SK-N-SH (cell line): ENCODE results near the gene PARD3B. TPM values are rescaled to one million over a fixed set of nuclear protein-coding genes. Genes with fewer than 3 reads are reported as not detected.

Source experiments
- CTCF ChIA-PET: fragments of 300-600, 350-600 bp; formaldehyde crosslinking; extraction: SDS; loops from one replicate; lab custom pipeline; 2021; lab: Yijun Ruan, JAX
- POLR2A ChIA-PET: fragments of 350-600 bp; sonication (Branson Sonifier 250); formaldehyde crosslinking; extraction: SDS; loops from one replicate; lab custom pipeline; 2020; ENCODE audit warnings: antibody characterized with exemption, inconsistent platforms; lab: Yijun Ruan, JAX
- DNase-seq: peaks from one replicate; pipeline ENCODE4 v3.0.0; 2012
- H2AFZ ChIP-seq: fragments of 200-600 bp; sonication (generic); 2 replicates; pipeline ENCODE4 v1.8.1; 2016; ENCODE audit warnings: antibody characterized with exemption, mild to moderate bottlenecking, low read depth
- H3F3A ChIP-seq: fragments of 200-600 bp; sonication (generic); replicated peaks from 2 replicates; pipeline ENCODE3; 2016; ENCODE audit warnings: antibody characterized with exemption, mild to moderate bottlenecking; ENCODE audit not compliant: insufficient read depth
- H3K27ac ChIP-seq, 2 experiments: fragments of 200-500 bp in 1 of 2; fragments of 200-600 bp in 1 of 2; sonication (Bioruptor generic) in 1 of 2; sonication (generic), shearing (Covaris generic) in 1 of 2; 2 replicates each; pipeline versions ENCODE4 v1.5.1 to v1.6.1; 2014 to 2016; ENCODE audit warnings: low read depth in 2 of 2, inconsistent platforms in 1 of 2, low read length in 1 of 2, mild to moderate bottlenecking in 1 of 2, mixed read lengths in 1 of 2
- H3K27me3 ChIP-seq: fragments of 200-600 bp; sonication (generic), shearing (Covaris generic); 2 replicates; pipeline ENCODE4 v1.6.1; 2016; ENCODE audit warnings: mixed run types; ENCODE audit not compliant: insufficient read depth
- H3K36me3 ChIP-seq, 2 experiments: fragments of 200-500 bp in 1 of 2; fragments of 200-600 bp in 1 of 2; sonication (Bioruptor generic) in 1 of 2; sonication (generic) in 1 of 2; replicated peaks in 1 of 2; 2 replicates each; pipeline versions ENCODE3 to v1.5.1; 2014 to 2016; ENCODE audit warnings: low read length in 1 of 2, mild to moderate bottlenecking in 1 of 2; ENCODE audit not compliant: insufficient read depth in 2 of 2, control insufficient read depth in 1 of 2
- H3K4me1 ChIP-seq, 2 experiments: fragments of 200-500 bp in 1 of 2; fragments of 200-600 bp in 1 of 2; sonication (Bioruptor generic) in 1 of 2; sonication (generic), shearing (Covaris generic) in 1 of 2; 2 replicates each; pipeline versions ENCODE4 v1.5.1 to v1.6.1; 2014 to 2016; ENCODE audit warnings: low read depth in 1 of 2, low read length in 1 of 2, mixed run types in 1 of 2; ENCODE audit not compliant: insufficient read depth in 2 of 2, control insufficient read depth in 1 of 2
- H3K4me2 ChIP-seq: fragments of 200-600 bp; sonication (generic), shearing (Covaris generic); 2 replicates; pipeline ENCODE4 v1.6.1; 2017; ENCODE audit warnings: mixed run types
- H3K4me3 ChIP-seq, 2 experiments: fragments of 200-500 bp in 1 of 2; fragments of 200-600 bp in 1 of 2; sonication (Bioruptor generic) in 1 of 2; sonication (generic), shearing (Covaris generic) in 1 of 2; 2 replicates each; pipeline versions ENCODE4 v1.5.1 to v1.8.1; 2014 to 2016; ENCODE audit warnings: low read depth in 2 of 2, inconsistent platforms in 1 of 2, low read length in 1 of 2, mild to moderate bottlenecking in 1 of 2, mixed read lengths in 1 of 2, moderate library complexity in 1 of 2
- H3K79me2 ChIP-seq: fragments of 200-600 bp; sonication (generic); 2 replicates; pipeline ENCODE4 v1.8.1; 2017; ENCODE audit warnings: mild to moderate bottlenecking; ENCODE audit not compliant: insufficient read depth
- H3K9ac ChIP-seq: fragments of 200-600 bp; sonication (generic); 2 replicates; pipeline ENCODE4 v1.6.1; 2017; ENCODE audit warnings: mixed run types
- H3K9me2 ChIP-seq: fragments of 200-600 bp; sonication (generic); 2 replicates; pipeline ENCODE4 v1.6.1; 2017; ENCODE audit warnings: mixed run types
- H3K9me3 ChIP-seq: fragments of 200-600 bp; sonication (generic); 2 replicates; pipeline ENCODE4 v1.6.1; 2017; ENCODE audit warnings: mixed run types, mild to moderate bottlenecking, moderate library complexity
- H4K20me1 ChIP-seq: fragments of 200-600 bp; sonication (generic); 2 replicates; pipeline ENCODE4 v1.6.1; 2017; ENCODE audit warnings: mild to moderate bottlenecking, mixed run types; ENCODE audit not compliant: insufficient read depth
- CHD2 ChIP-seq: fragments of 150-350 bp; IDR thresholded peaks from 2 replicates; pipeline ENCODE4 v1.6.1; 2018; ENCODE audit warnings: low read length; ENCODE audit not compliant: partially characterized antibody
- GABPA ChIP-seq: IDR thresholded peaks from 2 replicates; pipeline ENCODE4 v1.4.0; 2012; ENCODE audit warnings: low read depth, mild to moderate bottlenecking
- MXI1 ChIP-seq: IDR thresholded peaks from 2 replicates; pipeline ENCODE4 v1.6.1; 2012; ENCODE audit warnings: mild to moderate bottlenecking, low read depth, low read length, improper control_type of control experiment
- PBX3 ChIP-seq: IDR thresholded peaks from 2 replicates; pipeline ENCODE4; 2012
- RAD21 ChIP-seq: IDR thresholded peaks from 2 replicates; pipeline ENCODE4 v1.6.1; 2012; ENCODE audit warnings: mild to moderate bottlenecking, low read length
- REST ChIP-seq: IDR thresholded peaks from 2 replicates; pipeline ENCODE4 v1.6.1; 2012; ENCODE audit warnings: mild to moderate bottlenecking, low read depth, low read length, moderate library complexity
- RFX5 ChIP-seq: IDR thresholded peaks from 2 replicates; pipeline ENCODE4 v1.6.1; 2012; ENCODE audit warnings: mild to moderate bottlenecking, improper control_type of control experiment, low read length
- RXRA ChIP-seq: IDR thresholded peaks from 2 replicates; pipeline ENCODE4 v1.4.0; 2012; ENCODE audit warnings: low read depth, mild to moderate bottlenecking, borderline replicate concordance
- SIN3A ChIP-seq: IDR thresholded peaks from 2 replicates; pipeline ENCODE4 v1.6.1; 2012; ENCODE audit warnings: low read depth, mild to moderate bottlenecking, low read length, moderate library complexity, borderline replicate concordance
- TAF1 ChIP-seq: IDR thresholded peaks from 2 replicates; pipeline ENCODE4 v1.6.1; 2012; ENCODE audit warnings: low read depth, mild to moderate bottlenecking, low read length, moderate library complexity, borderline replicate concordance
- WGBS: methylation state at CpG from one replicate; pipeline ENCODE4 v1.1.6; 2017; ENCODE audit warnings: low lambda C conversion rate; 5-methylcytosine and 5-hydroxymethylcytosine counted together
- polyA plus RNA-seq, 3 experiments: library from polyadenylated mRNA; depleted of rRNA; stranded (reverse); fragments of >200 nt; gene quantifications; 2 replicates each; pipeline ENCODE4 v1.2.3, GENCODE V29; 2012

Gene PARD3B
- polyA plus RNA-seq, 1 of the 3 experiments (the other 2 are of a cell fraction): 0.87 TPM

- POLR2A ChIA-PET: no interaction called here
These were observed 731.0 kb downstream of the PARD3B start for GRCh38 chr2:205276116-205276777.

More at GRCh38 chr2:205276116-205276777, 731.0 kb downstream of the PARD3B start:
- no peak for DNase-seq
- no peak overlapping the region for H3K4me3 ChIP-seq
- no peaks in the 10 kb centered on the region for H3K9me2 ChIP-seq
- H3K79me2 ChIP-seq: no peaks in the 10 kb centered on the region
- TF ChIP-seq RFX5: no peak
- no peak for TF ChIP-seq GABPA
- no peak for TF ChIP-seq RXRA
- TF ChIP-seq RAD21: no peak
- no peak for TF ChIP-seq TAF1
- no peak for TF ChIP-seq PBX3
- no peak for TF ChIP-seq REST
- no peak for TF ChIP-seq SIN3A
- no peak for TF ChIP-seq CHD2
- TF ChIP-seq MXI1: no peak
- H3K27me3 ChIP-seq: no peaks in the 10 kb centered on the region
- CTCF ChIA-PET: interaction anchor here (1.0 kb wide), 1 partner anchor 15 kb away, joined by 3 read pairs; no protein-coding TSS in a partner anchor
- no peak overlapping the region for H3K4me2 ChIP-seq
- H3K9me3 ChIP-seq: no peaks in the 10 kb centered on the region
- no peak overlapping the region for H3K9ac ChIP-seq
- H3F3A ChIP-seq: no peaks in the 10 kb centered on the region
- no peaks in the 10 kb centered on the region for H3K36me3 ChIP-seq
- peaks cover 0 to 2% of the 10 kb centered on the region in 2 experiments; a peak in 1 of 4 replicates for H3K4me1 ChIP-seq
- 95% methylated on average over 11 of the region's 11 CpGs for WGBS
- no peaks in the 10 kb centered on the region for H4K20me1 ChIP-seq
- H2AFZ ChIP-seq: no peak overlapping the region
- no peak overlapping the region for H3K27ac ChIP-seq
